HT-29 (cell line): ENCODE results near the gene ZC3HAV1. TPM values are rescaled to one million over a fixed set of nuclear protein-coding genes. Genes with fewer than 3 reads are reported as not detected.
A peak's percentile ranks its signal among the peaks of the same experiment; 100 is the strongest.
"Not testable (repeated sequence)": the region's sequence is repeated elsewhere in the genome, so short reads cannot be mapped to it uniquely, and the experiment has no call there.

Source experiments
- DNase-seq: peaks from one replicate; pipeline ENCODE4 v3.0.0-alpha.2; 2015; ENCODE audit warnings: low spot score
- total RNA-seq: library from RNA; depleted of rRNA; stranded (reverse); fragments of >200 nt; shearing (Covaris generic); gene quantifications from 2 replicates; pipeline ENCODE4 v1.2.3, GENCODE V29; 2014

The ZC3HAV1 gene
- total RNA-seq, 1 experiment from 2014 or later = 38.2 TPM

DNA sequence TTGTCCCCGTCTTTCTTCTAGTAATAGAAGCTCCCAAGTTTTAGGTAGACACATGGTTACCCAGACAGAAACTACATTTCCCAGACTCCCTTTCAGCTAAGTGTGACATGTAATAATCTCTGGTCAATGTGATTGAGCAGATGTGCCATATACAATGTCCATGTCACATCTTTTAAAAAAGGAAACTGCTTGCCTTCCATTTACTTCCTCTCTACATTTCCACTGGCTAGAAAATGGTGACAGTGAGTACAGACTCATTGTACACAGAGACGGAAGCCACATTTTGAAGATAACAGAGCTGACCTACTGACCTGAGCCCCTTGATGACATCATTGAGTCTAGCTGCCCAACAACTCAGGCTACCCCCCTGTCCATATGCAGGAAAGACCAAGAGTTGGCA lies 21.3 kb downstream of the ZC3HAV1 start:
- no peak for DNase-seq

DNA sequence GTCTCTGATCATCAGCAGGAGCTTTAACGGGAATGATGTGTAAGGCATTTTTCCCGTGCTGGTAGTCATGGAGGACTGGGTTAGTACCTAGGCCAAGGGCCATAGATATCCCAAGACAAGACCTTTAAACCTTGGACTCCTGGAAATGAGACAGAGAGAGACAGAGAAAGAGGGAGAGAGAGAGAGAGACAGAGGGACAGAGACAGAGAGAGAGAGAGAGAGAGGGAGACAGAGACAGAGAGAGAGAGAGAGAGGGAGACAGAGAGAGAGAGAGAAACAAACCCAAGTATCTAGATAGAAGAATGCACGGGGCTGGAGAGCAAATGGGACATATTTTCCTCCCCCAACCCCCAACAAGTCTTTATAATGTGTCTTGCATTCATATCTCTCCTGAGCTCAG lies 22.3 kb downstream of the ZC3HAV1 start:
- no peak for DNase-seq

DNA sequence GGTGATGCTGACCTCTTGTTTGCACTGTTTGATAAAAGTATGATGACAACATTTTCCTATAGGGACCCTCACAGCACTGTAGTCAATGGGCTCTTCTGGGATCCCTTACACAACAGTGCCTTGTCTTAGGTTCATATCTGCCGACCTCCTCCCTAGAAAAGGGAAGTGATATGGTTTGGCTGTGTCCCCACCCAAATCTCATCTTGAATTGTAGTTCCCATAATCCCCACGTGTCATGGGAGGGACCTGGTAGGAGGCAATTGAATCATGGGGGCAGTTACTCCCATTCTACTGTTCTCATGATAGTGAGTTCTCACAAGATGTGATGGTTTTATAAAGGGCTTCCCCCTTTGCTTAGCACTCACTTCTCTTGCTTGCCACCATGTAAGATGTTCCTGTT lies 23.1 kb downstream of the ZC3HAV1 start:
- no peak for DNase-seq

DNA sequence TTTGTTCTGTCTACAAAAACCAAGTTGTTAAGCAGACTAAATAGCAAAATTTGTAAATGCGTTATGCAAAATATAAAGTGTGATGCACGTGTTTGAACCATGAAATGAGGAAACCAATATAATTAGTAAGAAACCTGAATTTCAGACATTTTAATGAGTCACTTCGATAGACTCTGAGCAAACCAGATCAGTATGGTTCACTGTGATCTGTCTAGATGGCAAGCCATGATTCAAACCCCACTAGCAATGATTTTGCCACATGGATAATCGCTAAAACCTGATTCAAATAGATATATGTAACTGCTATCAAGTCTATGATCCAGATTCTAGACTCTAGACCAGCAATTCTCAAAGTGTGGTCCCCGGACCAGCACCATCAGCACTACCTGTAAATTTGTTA lies 24.8 kb downstream of the ZC3HAV1 start:
- DNase-seq = no peak

DNA sequence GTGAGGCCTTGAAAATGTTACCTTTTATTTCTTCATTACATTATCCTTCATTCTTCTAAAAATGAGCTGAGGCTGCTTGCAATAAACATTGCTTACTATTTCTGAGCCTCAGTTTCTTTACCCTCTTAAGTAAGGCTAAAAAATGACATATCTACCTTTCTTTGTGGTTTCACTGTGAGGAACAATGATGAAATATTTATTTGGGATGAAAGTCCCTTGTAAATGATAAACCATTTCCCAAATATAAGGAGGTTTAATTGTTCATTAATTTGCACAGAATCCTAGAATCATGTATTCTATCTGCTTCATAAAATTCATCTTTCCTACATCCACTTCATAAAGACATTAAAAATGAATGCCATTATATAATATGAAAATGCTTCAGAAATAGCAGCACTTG lies 27.9 kb downstream of the ZC3HAV1 start:
- DNase-seq = no peak

DNA sequence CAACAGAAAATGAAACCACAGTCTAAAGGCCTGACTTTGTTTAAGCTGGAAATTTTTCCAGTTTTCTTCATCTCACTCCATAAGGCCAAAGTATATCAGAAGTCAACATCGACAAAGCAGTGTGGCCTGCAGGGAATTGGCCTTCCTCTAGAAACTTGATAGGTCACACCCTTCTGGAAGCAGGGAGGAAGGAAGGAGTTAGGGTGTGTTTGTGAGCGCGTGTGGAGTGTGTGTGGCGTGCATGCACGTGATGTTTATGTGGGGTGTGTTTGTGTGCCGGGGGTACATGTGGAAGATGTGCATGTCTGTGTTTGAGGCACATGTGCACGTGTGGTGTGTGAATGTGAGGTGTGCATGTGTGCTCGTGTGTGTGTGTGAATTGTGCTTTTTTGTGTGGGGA lies 28.6 kb downstream of the ZC3HAV1 start:
- no peak for DNase-seq

DNA sequence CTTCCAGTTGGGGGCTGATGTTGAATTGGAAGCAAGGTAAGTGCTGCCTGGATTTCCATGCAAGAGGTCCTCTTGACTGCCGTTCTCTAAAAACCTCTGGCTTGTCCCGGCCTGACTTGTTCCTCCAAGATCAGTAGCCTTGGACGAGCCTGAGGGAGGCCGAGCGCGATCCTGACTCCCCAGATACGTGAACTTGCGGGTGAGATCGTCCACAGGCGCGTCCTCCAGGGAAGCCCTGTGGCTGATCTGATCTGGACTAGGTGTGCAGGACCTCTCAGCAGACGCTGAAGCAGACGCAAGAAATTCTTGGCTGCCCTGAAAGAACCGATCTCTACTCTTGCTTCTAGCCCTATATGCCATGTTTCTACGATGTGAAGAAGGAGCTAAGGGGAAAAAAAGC lies 29.7 kb downstream of the ZC3HAV1 start:
- no peak for DNase-seq

DNA sequence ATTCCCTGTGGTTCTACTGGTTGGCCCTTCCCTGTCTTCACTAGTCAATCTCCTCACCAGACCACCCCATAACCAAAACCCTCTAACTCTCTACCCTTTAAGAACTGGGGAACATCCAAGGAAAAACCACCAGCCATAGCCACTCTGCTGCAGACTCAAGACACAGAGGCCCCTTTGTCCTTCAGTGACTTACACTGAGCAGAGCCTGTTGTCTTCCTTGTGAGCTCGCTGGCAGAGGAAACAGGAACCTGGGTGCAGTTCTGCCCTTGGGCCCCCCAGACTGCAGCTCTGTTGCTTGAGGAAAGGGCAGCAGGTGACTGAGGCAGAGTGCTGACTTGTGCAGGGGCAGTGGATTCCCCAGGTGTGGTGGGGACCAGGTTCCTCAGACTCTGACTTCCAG lies 30.6 kb downstream of the ZC3HAV1 start:
- DNase-seq = no peak

DNA sequence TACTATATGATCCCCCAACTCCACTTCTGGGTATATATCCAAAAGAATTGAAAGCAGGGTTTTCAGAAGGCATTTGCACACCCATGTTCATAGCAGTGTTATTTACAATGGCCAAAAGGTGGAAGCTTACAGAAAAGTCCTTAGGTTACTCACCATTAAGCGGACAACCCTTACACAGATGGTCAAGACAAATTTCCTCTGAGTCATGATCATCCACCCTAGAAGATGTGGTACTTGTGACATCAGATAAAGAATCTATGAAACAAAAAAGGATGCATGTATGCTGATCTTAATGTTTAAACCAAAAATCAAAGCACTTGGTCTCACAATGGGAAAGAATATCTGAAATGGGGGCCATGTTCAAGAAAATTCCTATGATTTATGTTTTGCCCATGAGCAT lies 31.1 kb downstream of the ZC3HAV1 start:
- no peak for DNase-seq

DNA sequence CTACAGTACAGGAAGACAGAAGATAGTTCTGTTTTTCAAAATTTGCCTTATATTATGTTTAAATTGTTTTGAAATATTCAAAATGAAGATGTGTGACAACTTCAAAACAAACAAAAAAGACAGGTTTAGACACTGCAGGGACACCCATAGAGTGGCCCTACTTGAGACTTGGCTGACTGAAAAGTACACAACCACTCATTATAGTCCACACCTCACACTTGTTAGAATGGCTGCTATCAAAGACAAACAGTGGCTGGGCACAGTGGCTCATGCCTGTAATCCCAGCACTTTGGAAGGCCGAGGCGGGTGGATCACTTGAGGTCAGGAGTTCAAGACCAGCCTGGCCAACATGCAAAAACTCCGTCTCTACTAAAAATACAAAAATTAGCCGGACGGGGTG lies 31.8 kb downstream of the ZC3HAV1 start:
- not testable (repeated sequence) for DNase-seq

DNA sequence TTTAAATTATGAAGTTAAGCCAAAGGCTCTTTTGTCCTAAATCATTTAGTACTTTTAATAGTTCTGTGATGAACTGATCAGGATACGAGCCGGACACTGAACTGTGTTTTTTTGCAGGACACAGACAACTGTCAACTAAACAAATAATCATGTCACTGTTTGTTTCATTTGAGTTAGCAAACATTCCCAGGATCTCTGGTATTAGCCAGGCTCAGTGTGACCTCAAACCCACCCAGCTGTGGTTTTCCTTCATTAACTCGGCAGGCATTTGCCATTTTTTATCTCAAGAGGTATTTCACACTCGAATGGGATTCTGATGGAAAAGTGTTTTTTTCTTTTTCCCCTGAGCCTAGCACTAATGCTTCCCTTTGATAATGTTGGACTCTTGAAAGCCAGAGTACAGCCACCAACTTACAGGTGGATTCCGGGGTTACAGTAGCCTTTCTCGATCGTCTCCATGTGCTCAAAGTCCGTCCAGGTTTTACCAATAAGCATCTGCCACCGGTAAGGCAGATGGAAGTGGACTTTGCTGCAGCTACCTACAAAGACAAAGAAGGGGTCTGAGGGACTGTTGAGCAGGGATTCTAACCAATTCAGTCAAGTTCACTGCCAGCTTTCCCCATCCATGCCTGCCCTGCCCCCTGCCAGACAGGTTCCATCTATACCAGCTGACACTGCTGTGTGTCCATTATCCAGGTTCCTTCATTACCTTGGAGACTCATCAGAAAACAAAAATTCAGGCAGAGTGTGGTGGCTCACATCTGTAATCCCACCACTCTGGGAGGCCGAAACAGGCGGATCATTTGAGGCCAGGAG lies 33.4 kb downstream of the ZC3HAV1 start:
- no peak for DNase-seq

DNA sequence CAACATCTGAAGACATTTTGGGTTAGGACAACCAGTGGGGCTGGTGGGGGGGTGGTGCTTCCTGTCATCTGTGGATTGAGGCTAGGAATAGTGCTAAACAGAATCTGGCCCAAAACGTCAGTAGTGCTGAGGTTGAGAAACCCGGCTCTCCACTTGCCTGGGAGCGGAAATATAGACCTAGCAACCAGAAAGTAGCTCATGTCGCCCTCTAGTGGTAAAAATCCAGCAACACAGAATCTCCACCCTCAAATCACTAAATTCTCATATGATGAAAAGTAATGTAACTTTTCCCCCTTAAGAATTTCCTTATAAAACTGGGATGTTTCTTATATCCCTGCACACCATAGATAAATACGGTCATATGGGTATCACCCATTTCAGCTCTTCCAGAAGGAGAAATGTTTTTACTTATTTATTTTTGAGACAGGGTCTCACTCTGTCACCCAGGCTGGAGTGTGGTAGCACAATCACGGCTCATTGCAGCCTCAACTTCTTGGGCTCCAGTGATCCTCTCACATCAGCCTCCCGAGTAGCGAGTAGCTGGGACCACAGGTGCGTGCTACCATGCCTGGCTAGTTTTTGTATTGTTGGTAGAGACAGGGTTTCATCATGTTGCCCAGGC lies 34.4 kb downstream of the ZC3HAV1 start:
- DNase-seq = peak; percentile 89

DNA sequence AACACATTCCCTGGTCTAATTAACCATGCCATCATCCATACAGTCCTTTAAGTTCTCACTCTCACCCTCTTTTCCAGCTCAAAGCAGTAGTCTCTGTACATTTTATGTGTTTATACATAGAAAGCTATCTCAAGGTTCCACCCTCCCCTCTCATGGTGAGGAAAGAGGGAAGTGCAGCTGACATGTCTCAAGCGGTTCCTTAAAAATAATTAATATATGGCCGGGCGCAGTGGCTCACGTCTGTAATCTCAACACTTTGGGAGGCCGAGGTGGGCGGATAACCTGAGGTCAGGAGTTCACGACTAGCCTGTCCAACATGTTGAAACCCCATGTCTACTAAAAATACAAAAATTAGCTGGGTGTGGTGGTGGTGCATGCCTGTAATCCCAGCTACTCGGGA lies 36.7 kb downstream of the ZC3HAV1 start:
- DNase-seq = no peak

DNA sequence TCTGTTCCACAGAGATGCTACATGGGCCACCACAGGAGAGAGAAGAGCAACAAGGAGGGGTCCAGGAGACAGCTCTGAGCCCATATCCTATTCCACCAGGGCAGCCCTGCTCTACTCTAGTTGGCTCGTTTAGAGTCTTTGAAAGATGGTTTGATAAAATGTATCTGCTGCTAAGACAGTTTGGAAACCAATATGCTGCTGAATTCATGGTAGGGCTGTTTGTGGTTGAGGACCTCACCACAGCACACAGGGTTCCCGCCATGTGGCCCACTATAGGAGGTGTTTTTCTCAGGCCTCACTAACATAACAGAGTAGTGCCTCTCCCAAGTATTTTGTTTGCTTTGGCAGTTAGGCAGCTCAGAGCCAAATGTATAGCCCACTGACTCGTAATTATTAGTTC lies 37.8 kb downstream of the ZC3HAV1 start:
- DNase-seq = no peak

DNA sequence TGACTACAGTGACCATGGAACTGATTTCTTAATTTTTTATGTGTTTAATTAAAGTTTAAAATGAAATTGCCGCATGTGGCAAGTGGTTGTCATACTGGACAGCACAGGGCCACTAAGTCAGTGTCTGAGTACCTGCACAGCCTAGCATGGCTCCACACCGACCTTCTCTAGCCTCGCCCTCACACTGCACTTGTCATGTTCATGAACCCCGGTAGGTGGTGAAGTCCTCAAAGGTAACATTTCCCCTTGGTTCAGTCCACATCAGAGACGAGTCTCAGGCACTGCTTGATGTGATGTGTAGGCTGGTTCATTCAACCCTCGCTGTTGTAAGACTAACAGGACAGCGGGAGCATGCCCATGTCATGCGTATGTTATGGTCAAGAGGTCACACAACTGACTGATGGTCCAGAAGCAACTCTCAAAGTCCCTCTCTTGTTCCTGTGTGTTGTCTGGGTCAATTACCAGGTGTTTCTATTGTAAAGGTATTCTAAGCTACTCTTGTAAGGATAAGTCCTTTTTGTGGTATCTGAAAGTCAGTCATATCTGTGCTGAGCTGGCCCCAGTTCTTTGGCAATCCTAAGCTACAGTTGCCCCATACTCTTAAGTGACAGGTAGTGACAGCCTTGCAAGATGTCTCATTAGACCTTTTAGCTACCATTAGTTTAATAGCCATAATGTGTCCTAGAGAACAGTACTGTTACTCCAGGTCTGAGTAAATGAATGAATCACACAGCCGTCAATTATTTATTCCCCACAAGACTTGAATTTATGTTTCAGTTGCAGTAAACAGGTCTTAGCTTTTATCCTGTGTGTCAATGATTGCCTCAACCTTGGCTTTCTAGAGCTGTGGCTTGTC lies 40.7 kb downstream of the ZC3HAV1 start:
- DNase-seq = no peak

DNA sequence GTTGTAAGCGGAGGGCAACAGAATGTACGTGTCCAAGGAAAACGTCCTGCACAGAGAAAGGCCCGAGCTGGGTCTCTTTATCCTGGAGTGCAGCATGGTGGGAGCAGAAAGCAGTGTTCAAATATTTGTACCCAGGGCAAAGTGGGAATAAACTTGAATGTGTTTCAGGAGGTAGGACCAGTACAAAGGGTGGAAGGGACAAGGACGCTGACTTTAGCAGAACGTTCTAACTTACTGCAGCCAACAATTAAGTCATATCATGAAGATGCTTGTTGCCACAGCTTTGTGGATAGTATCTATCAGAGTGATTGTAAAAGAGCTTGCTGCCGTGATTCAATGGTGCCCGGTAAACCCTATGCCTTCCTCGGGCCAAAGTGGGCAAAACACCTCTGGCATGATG lies 43.2 kb downstream of the ZC3HAV1 start:
- DNase-seq = no peak

DNA sequence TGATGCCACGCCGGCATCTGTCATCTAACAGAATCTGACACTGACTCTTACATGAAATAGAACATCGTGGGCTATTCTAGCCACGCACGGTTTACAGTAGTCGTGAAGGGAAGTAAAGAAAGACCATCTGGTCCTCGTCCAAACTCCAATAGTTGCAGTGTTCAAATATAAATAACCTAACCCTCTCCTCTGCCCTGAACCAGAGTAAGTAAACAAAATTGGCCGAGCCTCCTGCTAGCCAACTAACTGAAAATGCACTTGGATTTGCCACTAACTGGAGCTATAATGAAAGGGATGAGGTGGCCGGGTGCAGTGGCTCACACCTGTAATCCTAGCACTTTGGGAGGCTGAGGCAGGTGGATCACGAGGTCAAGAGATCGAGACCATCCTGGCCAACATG lies 44.2 kb downstream of the ZC3HAV1 start:
- DNase-seq = no peak

DNA sequence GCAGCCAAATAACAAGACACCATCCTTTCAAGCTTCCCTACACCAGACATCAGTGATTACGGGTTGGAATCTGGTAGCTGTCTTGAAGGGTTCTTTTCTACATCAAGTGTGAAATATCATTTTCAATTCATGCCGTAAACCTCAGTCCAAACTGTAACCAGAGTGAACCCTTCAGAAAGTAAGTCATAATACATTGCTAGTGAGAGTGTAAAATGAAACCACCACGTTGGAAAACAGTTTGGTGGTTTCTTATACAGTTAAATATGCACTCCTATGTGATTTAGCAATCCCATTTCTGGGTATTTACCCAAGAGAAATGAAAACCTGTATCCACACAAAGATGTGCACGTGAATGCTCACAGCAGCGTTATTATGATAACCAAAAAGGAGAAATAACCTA lies 48.1 kb downstream of the ZC3HAV1 start:
- no peak for DNase-seq

DNA sequence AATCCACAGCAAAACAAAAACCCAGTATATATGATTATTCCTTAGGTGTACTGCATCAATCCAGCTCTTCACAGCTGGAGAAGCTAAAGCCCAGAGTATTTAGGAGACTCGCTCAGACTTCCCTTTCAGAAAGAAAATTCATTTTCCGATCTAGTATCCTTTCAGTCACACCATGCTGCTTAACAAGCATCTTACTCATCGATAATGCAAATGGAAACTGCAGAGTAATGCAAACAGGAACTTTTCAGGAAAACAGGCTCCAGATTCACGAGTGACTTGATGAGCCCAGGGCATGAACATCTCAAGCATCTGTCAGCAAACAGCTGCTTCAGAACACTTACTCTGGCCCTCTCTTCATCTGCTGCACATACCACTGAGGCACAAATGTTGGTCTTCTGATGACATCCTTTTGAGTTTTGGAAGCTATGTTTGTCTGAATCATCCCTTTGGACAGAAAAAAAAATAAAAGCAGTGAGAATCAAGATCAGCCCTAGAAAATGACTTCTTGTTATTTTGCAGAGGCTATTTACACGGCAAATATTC lies 48.8 kb downstream of the ZC3HAV1 start:
- DNase-seq = no peak

DNA sequence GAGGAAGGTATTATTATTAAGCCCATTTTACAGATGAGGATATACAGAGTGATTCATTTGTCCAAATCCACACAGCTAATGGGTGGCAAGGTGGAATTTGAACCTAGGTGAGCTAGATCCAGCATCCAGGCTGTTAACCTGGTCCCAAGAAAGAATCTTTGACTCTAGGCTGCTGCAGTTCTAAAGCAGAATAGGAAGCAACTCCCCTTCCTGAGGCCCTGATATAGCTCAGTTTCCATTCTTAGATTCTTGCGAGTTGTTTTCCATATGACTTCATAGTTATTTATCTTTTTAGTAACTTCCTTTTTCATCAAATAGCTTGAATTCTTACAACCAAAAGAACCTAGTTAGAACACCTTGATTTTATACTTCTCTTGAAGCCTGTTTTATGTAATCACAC lies 49.6 kb downstream of the ZC3HAV1 start:
- DNase-seq = no peak

DNA sequence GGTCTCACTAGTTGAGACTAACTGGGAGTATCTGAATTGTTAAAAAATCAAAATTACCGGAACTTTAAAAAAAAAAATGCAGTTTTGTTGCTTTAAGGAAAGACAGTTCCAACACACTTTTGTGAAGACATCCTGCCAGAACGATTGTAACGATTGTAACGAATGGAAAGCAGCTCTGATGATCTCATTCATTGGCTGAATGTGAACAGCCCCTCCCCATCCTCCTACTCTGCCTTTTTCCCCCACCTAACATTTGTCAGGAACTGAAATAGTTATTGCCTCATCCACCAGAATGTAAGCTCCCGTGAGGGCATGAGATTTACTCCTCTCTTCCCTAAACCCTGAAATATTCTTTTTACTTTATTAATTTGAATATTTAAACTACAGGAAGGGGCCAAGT lies 50.6 kb downstream of the ZC3HAV1 start:
- DNase-seq = no peak

DNA sequence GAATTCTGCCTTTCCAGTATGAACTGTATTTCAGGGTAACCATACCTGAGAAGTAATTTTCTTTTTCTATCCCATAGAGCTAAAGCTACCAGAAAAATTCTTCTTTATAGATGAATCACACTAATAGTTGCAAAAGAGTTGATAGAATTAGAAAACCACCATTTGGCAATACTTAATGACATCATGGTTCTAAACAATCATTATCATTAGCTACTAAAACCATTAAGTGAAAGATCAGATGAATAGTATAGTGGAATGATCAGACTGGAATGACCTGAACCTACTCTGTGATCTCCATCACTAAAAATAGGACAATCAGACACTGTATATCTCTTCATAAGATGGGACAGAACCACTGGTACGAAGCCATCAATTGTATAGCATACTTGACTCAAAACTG lies 53.8 kb downstream of the ZC3HAV1 start:
- no peak for DNase-seq
